Astrocyte (in vitro differentiated cells and primary cell): ENCODE results near the gene CABP2. TPM values are rescaled to one million over a fixed set of nuclear protein-coding genes. Genes with fewer than 3 reads are reported as not detected.

Experiments used
- DNase-seq: peaks from one replicate; pipeline ENCODE4 v3.0.0-alpha.2; 2010; ENCODE audit warnings: low read depth
- FAIRE-seq: peaks from 2 replicates; lab custom pipeline; 2011; peaks lifted over from hg19 to GRCh38; lab: Jason Lieb, UNC
- H2AFZ ChIP-seq: 2 replicates; pipeline ENCODE4 v1.6.0; 2012; ENCODE audit warnings: low read depth, low read length, inconsistent platforms
- H3K27ac ChIP-seq: 2 replicates; pipeline ENCODE4 v1.5.1; 2011; ENCODE audit warnings: low read depth, low read length, inconsistent platforms
- H3K27me3 ChIP-seq: 2 replicates; pipeline ENCODE4 v1.6.0; 2011; ENCODE audit warnings: low read length, inconsistent platforms; ENCODE audit not compliant: insufficient read depth
- H3K36me3 ChIP-seq: 2 replicates; pipeline ENCODE4 v1.5.1; 2011; ENCODE audit warnings: low read length, inconsistent platforms; ENCODE audit not compliant: insufficient read depth
- H3K4me1 ChIP-seq: 2 replicates; pipeline ENCODE4 v1.5.1; 2011; ENCODE audit warnings: low read length, inconsistent platforms; ENCODE audit not compliant: insufficient read depth
- H3K4me2 ChIP-seq: 2 replicates; pipeline ENCODE4 v1.6.0; 2012; ENCODE audit warnings: low read length, inconsistent platforms
- H3K4me3 ChIP-seq: 2 replicates; pipeline ENCODE4 v1.5.1; 2011; ENCODE audit warnings: low read depth, mild to moderate bottlenecking, low read length, inconsistent platforms; ENCODE audit not compliant: insufficient read depth
- H3K79me2 ChIP-seq: 2 replicates; pipeline ENCODE4 v1.6.0; 2012; ENCODE audit warnings: mild to moderate bottlenecking, low read length, inconsistent platforms; ENCODE audit not compliant: insufficient read depth
- H3K9ac ChIP-seq: 2 replicates; pipeline ENCODE4 v1.6.0; 2012; ENCODE audit warnings: mild to moderate bottlenecking, low read length, inconsistent platforms
- H3K9me3 ChIP-seq: 2 replicates; pipeline ENCODE4 v1.5.1; 2012; ENCODE audit warnings: low read depth, mild to moderate bottlenecking, low read length, inconsistent platforms; ENCODE audit not compliant: insufficient read depth
- H4K20me1 ChIP-seq: 2 replicates; pipeline ENCODE4 v1.6.0; 2012; ENCODE audit warnings: low read length, inconsistent platforms; ENCODE audit not compliant: insufficient read depth
- H3K27ac Mint-ChIP-seq: one replicate; pipeline ENCODE4 v1.8.0; 2021; ENCODE audit warnings: mild to moderate bottlenecking, mixed read lengths; ENCODE audit not compliant: unreplicated experiment
- H3K27me3 Mint-ChIP-seq: one replicate; pipeline ENCODE4 v1.8.0; 2021; ENCODE audit warnings: low read depth, mixed read lengths; ENCODE audit not compliant: unreplicated experiment
- H3K36me3 Mint-ChIP-seq: one replicate; pipeline ENCODE4 v1.8.0; 2021; ENCODE audit warnings: low read depth, mixed read lengths; ENCODE audit not compliant: unreplicated experiment
- H3K4me1 Mint-ChIP-seq: one replicate; pipeline ENCODE4 v1.8.0; 2021; ENCODE audit warnings: low read depth, mixed read lengths; ENCODE audit not compliant: unreplicated experiment
- H3K4me3 Mint-ChIP-seq: one replicate; pipeline ENCODE4 v1.8.0; 2021; ENCODE audit warnings: mild to moderate bottlenecking, moderate library complexity, mixed read lengths; ENCODE audit not compliant: unreplicated experiment
- H3K9me3 Mint-ChIP-seq: one replicate; pipeline ENCODE4 v1.8.0; 2021; ENCODE audit warnings: mild to moderate bottlenecking, mixed read lengths; ENCODE audit not compliant: unreplicated experiment
- EZH2 ChIP-seq: IDR thresholded peaks from 2 replicates; pipeline ENCODE4 v1.6.1; 2012; ENCODE audit warnings: mild to moderate bottlenecking, low read length, inconsistent platforms; ENCODE audit not compliant: insufficient read depth
- total RNA-seq: library from RNA; stranded (reverse); gene quantifications from 2 replicates; pipeline ENCODE4 v1.2.1, GENCODE V29; 2021
- TF ChIP-seq, protein P1 (sequence below): IDR thresholded peaks from 2 replicates; pipeline ENCODE4 v1.5.1; 2011; ENCODE audit warnings: low read depth, mild to moderate bottlenecking, inconsistent platforms, low read length, moderate library complexity; ENCODE audit not compliant: insufficient read depth

CABP2 gene
- total RNA-seq, 1 donor from 2014 or later: not detected

DNA sequence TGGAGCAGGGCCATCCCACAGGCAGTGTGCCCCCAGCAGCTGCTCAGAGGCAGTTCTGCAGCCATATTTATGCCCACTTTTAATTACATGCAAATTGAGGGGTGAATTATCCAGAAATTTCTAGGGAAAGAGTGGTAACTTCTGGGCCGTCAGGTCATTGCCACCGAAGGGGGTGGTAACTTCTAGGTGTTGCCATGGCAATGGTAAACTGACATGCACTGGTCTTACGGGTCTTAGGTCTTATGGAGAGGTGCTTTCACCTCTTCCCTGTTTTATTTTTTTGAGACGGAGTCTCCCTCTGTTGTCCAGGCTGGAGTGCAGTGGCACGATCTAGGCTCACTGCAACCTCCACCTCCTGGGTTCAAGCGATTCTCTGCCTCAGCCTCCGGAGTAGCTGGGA, 50.4 kb downstream of the CABP2 start:
- Histone ChIP-seq H3K36me3 (no peaks in the 10 kb centered on the region), H3K4me3 (no peak overlapping the region), H2AFZ (no peak overlapping the region), H3K27me3 (no peaks in the 10 kb centered on the region), H3K9ac (no peak overlapping the region), H3K4me2 (no peak overlapping the region), H3K9me3 (no peaks in the 10 kb centered on the region), H3K79me2 (peaks cover 8% of the 10 kb centered on the region), H3K27ac (no peak overlapping the region), H4K20me1 (no peaks in the 10 kb centered on the region), H3K4me1 (peaks cover 7% of the 10 kb centered on the region)
- Mint-ChIP-seq H3K9me3 (no peaks in the 10 kb centered on the region), H3K4me3 (no peak overlapping the region), H3K36me3 (no peaks in the 10 kb centered on the region), H3K27ac (no peak overlapping the region), H3K4me1 (no peaks in the 10 kb centered on the region), H3K27me3 (peaks cover 2% of the 10 kb centered on the region)
- DNase-seq: no peak
- TF ChIP-seq, protein P1, sequence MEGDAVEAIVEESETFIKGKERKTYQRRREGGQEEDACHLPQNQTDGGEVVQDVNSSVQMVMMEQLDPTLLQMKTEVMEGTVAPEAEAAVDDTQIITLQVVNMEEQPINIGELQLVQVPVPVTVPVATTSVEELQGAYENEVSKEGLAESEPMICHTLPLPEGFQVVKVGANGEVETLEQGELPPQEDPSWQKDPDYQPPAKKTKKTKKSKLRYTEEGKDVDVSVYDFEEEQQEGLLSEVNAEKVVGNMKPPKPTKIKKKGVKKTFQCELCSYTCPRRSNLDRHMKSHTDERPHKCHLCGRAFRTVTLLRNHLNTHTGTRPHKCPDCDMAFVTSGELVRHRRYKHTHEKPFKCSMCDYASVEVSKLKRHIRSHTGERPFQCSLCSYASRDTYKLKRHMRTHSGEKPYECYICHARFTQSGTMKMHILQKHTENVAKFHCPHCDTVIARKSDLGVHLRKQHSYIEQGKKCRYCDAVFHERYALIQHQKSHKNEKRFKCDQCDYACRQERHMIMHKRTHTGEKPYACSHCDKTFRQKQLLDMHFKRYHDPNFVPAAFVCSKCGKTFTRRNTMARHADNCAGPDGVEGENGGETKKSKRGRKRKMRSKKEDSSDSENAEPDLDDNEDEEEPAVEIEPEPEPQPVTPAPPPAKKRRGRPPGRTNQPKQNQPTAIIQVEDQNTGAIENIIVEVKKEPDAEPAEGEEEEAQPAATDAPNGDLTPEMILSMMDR: no peak
- TF ChIP-seq EZH2: no peak
- no peak for FAIRE-seq

DNA sequence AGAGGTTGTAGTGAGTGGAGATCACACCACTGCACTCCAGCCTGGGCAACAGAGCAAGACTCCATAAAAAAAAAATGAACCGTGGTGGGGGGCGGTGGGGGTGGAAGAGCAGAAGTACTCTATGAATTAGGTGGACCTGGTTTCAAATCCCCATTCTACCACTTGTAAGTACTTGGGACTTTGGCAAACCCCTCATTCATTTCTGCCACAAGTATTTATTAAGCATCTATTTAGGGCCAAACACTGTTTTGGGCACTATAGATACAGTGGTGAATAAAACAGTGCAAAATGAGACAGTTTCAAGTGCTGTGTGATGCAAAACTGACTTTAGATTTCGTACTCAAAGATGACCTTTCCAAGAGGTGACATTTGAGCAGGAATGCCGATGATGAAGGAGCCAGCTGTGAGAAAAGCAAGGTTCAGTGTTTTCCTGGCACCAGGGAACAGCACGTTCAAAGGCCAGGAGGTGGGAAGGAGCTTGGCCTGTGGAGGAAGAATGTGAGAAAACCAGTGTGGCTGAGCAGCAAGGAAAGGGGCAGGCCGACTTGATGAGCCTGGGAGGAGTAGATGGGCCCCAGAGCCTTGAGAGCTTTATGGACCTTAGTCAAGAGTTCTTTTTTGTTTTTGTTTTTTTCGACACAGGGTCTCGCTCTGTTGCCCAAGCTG, 52.8 kb downstream of the CABP2 start:
- no peak overlapping the region for H3K4me2 ChIP-seq
- peaks cover 10% of the 10 kb centered on the region for H3K4me1 ChIP-seq
- DNase-seq (no peak), FAIRE-seq (no peak)
- H3K27me3 ChIP-seq: no peaks in the 10 kb centered on the region
- H3K9me3 Mint-ChIP-seq: no peaks in the 10 kb centered on the region
- H3K9me3 ChIP-seq: no peaks in the 10 kb centered on the region
- H3K36me3 Mint-ChIP-seq: no peaks in the 10 kb centered on the region
- peaks cover under 1% of the 10 kb centered on the region for H3K4me1 Mint-ChIP-seq
- no peaks in the 10 kb centered on the region for H3K36me3 ChIP-seq
- H3K9ac ChIP-seq: no peak overlapping the region
- H3K27ac ChIP-seq: no peak overlapping the region
- peaks cover 9% of the 10 kb centered on the region for H3K79me2 ChIP-seq
- no peaks in the 10 kb centered on the region for H4K20me1 ChIP-seq
- peak overlapping the region; percentile 50 for H3K4me3 Mint-ChIP-seq
- H2AFZ ChIP-seq: no peak overlapping the region
- TF ChIP-seq, protein P1: no peak
- TF ChIP-seq EZH2: no peak
- H3K27ac Mint-ChIP-seq: peak overlapping the region; percentile 77
- no peak overlapping the region for H3K4me3 ChIP-seq
- no peaks in the 10 kb centered on the region for H3K27me3 Mint-ChIP-seq

DNA sequence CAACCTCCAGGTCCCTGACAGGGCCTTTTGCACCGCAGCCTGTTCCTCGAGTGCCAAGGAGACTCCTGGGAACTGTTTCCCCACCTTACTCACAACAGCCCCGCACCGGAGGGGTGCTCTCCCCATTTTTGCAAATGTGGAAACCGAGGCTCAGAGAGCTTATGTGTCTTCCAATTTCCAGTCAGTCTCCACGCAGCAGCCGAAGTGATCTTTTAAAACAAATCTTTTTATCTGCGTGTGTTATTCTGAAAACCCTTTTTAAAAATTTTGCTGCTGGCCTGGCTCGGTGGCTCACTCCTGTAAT, 53.8 kb downstream of the CABP2 start:
- Histone ChIP-seq H3K4me1 (peaks cover 10% of the 10 kb centered on the region), H3K9me3 (no peaks in the 10 kb centered on the region), H3K36me3 (no peaks in the 10 kb centered on the region), H3K9ac (peak overlapping the region; percentile 82), H3K27me3 (no peaks in the 10 kb centered on the region), H3K27ac (peak overlapping the region; percentile 57), H3K79me2 (peaks cover 9% of the 10 kb centered on the region), H3K4me3 (peak overlapping the region; percentile 60), H4K20me1 (no peaks in the 10 kb centered on the region), H2AFZ (peak overlapping the region; percentile 81), H3K4me2 (peak overlapping the region; percentile 89)
- TF ChIP-seq, protein P1: no peak
- TF ChIP-seq EZH2: no peak
- DNase-seq (no peak), FAIRE-seq (no peak)
- no peaks in the 10 kb centered on the region for H3K27me3 Mint-ChIP-seq
- peak overlapping the region; percentile 76 for H3K4me3 Mint-ChIP-seq
- H3K9me3 Mint-ChIP-seq: no peaks in the 10 kb centered on the region
- H3K4me1 Mint-ChIP-seq: peaks cover 4% of the 10 kb centered on the region
- H3K36me3 Mint-ChIP-seq: peaks cover 3% of the 10 kb centered on the region
- H3K27ac Mint-ChIP-seq: peak overlapping the region; percentile 53
